Osteoblast (primary cell): ENCODE results near the gene LHFPL3. TPM values are rescaled to one million over a fixed set of nuclear protein-coding genes. Genes with fewer than 3 reads are reported as not detected.

Experiments used
- DNase-seq: peaks from one replicate; pipeline ENCODE4 v3.0.0; 2011; ENCODE audit warnings: low spot score, mixed read lengths; ENCODE audit not compliant: insufficient read length; ENCODE audit errors: missing footprints
- H2AFZ ChIP-seq: 2 replicates; pipeline ENCODE4 v1.6.0; 2011; ENCODE audit warnings: mild to moderate bottlenecking, low read length
- H3K27ac ChIP-seq: 2 replicates; pipeline ENCODE4 v1.5.1; 2011; ENCODE audit warnings: mild to moderate bottlenecking, low read depth, low read length, moderate library complexity
- H3K27me3 ChIP-seq: 2 replicates; pipeline ENCODE4 v1.6.0; 2012; ENCODE audit warnings: mild to moderate bottlenecking, control low read depth, inconsistent platforms, low read length, moderate library complexity; ENCODE audit not compliant: insufficient read depth
- H3K36me3 ChIP-seq: 2 replicates; pipeline ENCODE4 v1.5.1; 2011; ENCODE audit warnings: mild to moderate bottlenecking, low read length, control low read depth, moderate library complexity; ENCODE audit not compliant: insufficient read depth
- H3K4me1 ChIP-seq: 2 replicates; pipeline ENCODE4 v1.5.1; 2011; ENCODE audit warnings: mild to moderate bottlenecking, low read length, control low read depth, moderate library complexity; ENCODE audit not compliant: insufficient read depth
- H3K4me2 ChIP-seq: 2 replicates; pipeline ENCODE4 v1.6.0; 2011; ENCODE audit warnings: mild to moderate bottlenecking, low read length; ENCODE audit not compliant: insufficient read depth
- H3K4me3 ChIP-seq: fragments of 200-600 bp; sonication (generic); 3 replicates; pipeline ENCODE4 v1.5.1; 2012; ENCODE audit warnings: mild to moderate bottlenecking, low read length, inconsistent platforms; ENCODE audit not compliant: insufficient read depth
- H3K79me2 ChIP-seq: 2 replicates; pipeline ENCODE4 v1.6.0; 2012; ENCODE audit warnings: mild to moderate bottlenecking, low read length, control low read depth, inconsistent platforms; ENCODE audit not compliant: insufficient read depth
- H3K9me3 ChIP-seq: 2 replicates; pipeline ENCODE4 v1.5.1; 2011; ENCODE audit warnings: low read depth, low read length, control low read depth
- H4K20me1 ChIP-seq: 2 replicates; pipeline ENCODE4 v1.6.0; 2012; ENCODE audit warnings: mild to moderate bottlenecking, low read length, control low read depth; ENCODE audit not compliant: insufficient read depth
- CTCF ChIP-seq: IDR thresholded peaks from 2 replicates; pipeline ENCODE4 v1.5.1; 2011; ENCODE audit warnings: mild to moderate bottlenecking, low read depth, low read length, moderate library complexity; ENCODE audit errors: extremely low read depth
- total RNA-seq: library from RNA; depleted of rRNA; stranded (reverse); fragments of >200 nt; gene quantifications from 2 replicates; pipeline ENCODE4 v1.2.3, GENCODE V29; 2012

Gene LHFPL3
- total RNA-seq, 1 donor, result not detected

GRCh38 chr7:104818961-104819880 is 490.8 kb downstream of the LHFPL3 start:
- Histone ChIP-seq H3K9me3 (no peaks in the 10 kb centered on the region), H3K79me2 (no peaks in the 10 kb centered on the region), H3K4me2 (no peak overlapping the region), H2AFZ (no peak overlapping the region), H3K27me3 (no peaks in the 10 kb centered on the region), H3K27ac (no peak overlapping the region), H3K36me3 (no peaks in the 10 kb centered on the region), H4K20me1 (no peaks in the 10 kb centered on the region), H3K4me3 (no peak overlapping the region), H3K4me1 (no peaks in the 10 kb centered on the region)
- TF ChIP-seq CTCF, result no peak
- DNase-seq, result no peak

GRCh38 chr7:104820836-104821535 is 492.6 kb downstream of the LHFPL3 start:
- no peak for DNase-seq
- H3K4me2 ChIP-seq, result no peak overlapping the region
- no peaks in the 10 kb centered on the region for H3K4me1 ChIP-seq
- H3K36me3 ChIP-seq, result no peaks in the 10 kb centered on the region
- no peaks in the 10 kb centered on the region for H3K9me3 ChIP-seq
- no peaks in the 10 kb centered on the region for H4K20me1 ChIP-seq
- H2AFZ ChIP-seq, result no peak overlapping the region
- no peaks in the 10 kb centered on the region for H3K79me2 ChIP-seq
- no peak overlapping the region for H3K4me3 ChIP-seq
- TF ChIP-seq CTCF, result no peak
- no peaks in the 10 kb centered on the region for H3K27me3 ChIP-seq
- no peak overlapping the region for H3K27ac ChIP-seq

- Histone ChIP-seq H3K27me3 (no peaks in the 10 kb centered on the region), H3K4me3 (no peak overlapping the region), H3K27ac (no peak overlapping the region), H2AFZ (no peak overlapping the region), H3K9me3 (no peaks in the 10 kb centered on the region), H3K4me2 (no peak overlapping the region), H3K36me3 (no peaks in the 10 kb centered on the region), H3K79me2 (no peaks in the 10 kb centered on the region), H3K4me1 (no peaks in the 10 kb centered on the region), H4K20me1 (no peaks in the 10 kb centered on the region)
- DNase-seq, result no peak
- no peak for TF ChIP-seq CTCF
Observed at GRCh38 chr7:104823177-104823576, 494.8 kb downstream of the LHFPL3 start.

- TF ChIP-seq CTCF, result no peak
- no peaks in the 10 kb centered on the region for H4K20me1 ChIP-seq
- H3K4me2 ChIP-seq, result no peak overlapping the region
- no peaks in the 10 kb centered on the region for H3K4me1 ChIP-seq
- no peak for DNase-seq
- H3K27ac ChIP-seq, result no peak overlapping the region
- no peaks in the 10 kb centered on the region for H3K9me3 ChIP-seq
- no peaks in the 10 kb centered on the region for H3K27me3 ChIP-seq
- no peaks in the 10 kb centered on the region for H3K36me3 ChIP-seq
- H2AFZ ChIP-seq, result no peak overlapping the region
- no peak overlapping the region for H3K4me3 ChIP-seq
- no peaks in the 10 kb centered on the region for H3K79me2 ChIP-seq
Observed at GRCh38 chr7:104825099-104825498, 496.7 kb downstream of the LHFPL3 start.
